Measurements from ENCODE around the gene RAB1B.

DNA sequence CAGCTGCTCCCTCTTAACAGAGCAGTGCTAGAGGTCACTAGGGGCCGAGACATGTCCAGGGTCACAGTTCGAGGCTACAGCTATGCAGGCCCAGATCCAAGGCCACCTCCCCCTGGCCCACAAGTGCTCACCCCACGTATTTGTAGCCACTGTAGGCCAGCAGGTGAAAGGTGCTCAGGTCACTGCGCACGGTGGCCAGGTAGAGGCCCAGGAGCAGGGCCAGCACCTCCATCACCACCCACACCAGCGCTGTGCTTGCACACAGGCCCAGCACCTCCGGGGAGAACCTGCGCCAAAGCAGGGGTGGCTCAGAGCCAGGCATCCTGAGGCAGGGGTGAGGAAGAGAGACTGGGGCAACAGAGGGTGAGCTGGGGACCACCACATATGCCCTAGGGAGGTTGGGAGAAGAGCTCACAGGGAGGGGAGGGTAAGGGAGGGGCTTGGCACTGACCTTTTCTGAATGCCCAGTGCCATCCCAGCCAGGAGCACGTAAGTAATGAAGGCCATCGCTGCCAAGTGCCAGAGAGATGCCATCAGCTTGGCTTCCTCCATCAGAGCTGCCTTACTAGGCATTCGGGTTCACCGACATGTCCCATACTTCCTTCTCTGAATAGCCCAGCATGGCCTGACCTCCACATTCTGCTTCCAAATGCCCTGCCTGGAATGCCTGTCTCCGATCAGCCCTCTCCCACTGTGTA lies 17.0 kb downstream of the RAB1B start:
- TF ChIP-seq, protein P1, sequence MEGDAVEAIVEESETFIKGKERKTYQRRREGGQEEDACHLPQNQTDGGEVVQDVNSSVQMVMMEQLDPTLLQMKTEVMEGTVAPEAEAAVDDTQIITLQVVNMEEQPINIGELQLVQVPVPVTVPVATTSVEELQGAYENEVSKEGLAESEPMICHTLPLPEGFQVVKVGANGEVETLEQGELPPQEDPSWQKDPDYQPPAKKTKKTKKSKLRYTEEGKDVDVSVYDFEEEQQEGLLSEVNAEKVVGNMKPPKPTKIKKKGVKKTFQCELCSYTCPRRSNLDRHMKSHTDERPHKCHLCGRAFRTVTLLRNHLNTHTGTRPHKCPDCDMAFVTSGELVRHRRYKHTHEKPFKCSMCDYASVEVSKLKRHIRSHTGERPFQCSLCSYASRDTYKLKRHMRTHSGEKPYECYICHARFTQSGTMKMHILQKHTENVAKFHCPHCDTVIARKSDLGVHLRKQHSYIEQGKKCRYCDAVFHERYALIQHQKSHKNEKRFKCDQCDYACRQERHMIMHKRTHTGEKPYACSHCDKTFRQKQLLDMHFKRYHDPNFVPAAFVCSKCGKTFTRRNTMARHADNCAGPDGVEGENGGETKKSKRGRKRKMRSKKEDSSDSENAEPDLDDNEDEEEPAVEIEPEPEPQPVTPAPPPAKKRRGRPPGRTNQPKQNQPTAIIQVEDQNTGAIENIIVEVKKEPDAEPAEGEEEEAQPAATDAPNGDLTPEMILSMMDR (IDR thresholded peaks at IDR 0.05): no peak
- no peak for TF ChIP-seq POLR2A (IDR thresholded peaks at IDR 0.05)

Measured in uterus (tissue), 2 donors.